HUES48 (cell line): ENCODE results near the gene PTPRN2.

ENCODE experiments used
- H3K27ac ChIP-seq: one replicate; pipeline ENCODE4 v1.7.0; 2013; ENCODE audit warnings: low read depth, low read length, inconsistent platforms
- H3K27me3 ChIP-seq: 2 replicates; pipeline ENCODE4 v1.6.1; 2013; ENCODE audit warnings: mild to moderate bottlenecking, low read length; ENCODE audit not compliant: control insufficient read depth, insufficient read depth
- H3K36me3 ChIP-seq: 2 replicates; pipeline ENCODE4 v1.6.1; 2013; ENCODE audit warnings: low read length; ENCODE audit not compliant: control insufficient read depth, insufficient read depth
- H3K4me1 ChIP-seq: 2 replicates; pipeline ENCODE4 v1.6.1; 2013; ENCODE audit warnings: mild to moderate bottlenecking, low read length; ENCODE audit not compliant: control insufficient read depth, insufficient read depth
- H3K4me3 ChIP-seq: 2 replicates; pipeline ENCODE4 v1.5.1; 2013; ENCODE audit warnings: mild to moderate bottlenecking, low read depth, low read length
- H3K9ac ChIP-seq: 2 replicates; pipeline ENCODE4 v1.6.1; 2013; ENCODE audit warnings: mild to moderate bottlenecking, low read depth, low read length, moderate library complexity
- H3K9me3 ChIP-seq: 2 replicates; pipeline ENCODE4 v1.6.1; 2013; ENCODE audit warnings: low read length; ENCODE audit not compliant: control insufficient read depth, insufficient read depth

The PTPRN2 gene

DNA sequence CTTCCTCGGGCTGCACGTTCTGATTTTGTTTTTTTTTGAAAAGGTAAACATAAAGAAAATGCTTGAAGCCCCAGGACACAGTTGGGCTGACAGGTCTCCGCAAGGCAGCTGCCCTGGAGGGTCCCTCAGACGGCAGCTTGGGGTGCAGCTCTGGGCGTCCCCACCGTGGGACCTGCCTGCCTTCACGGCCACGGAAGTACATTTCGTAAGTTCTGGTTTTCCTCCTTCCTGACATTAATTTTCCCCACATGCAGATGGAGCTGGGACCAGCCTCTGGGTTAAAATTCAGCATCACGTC, 759.8 kb downstream of the PTPRN2 start:
- Histone ChIP-seq H3K4me1 (no peaks in the 10 kb centered on the region), H3K36me3 (no peaks in the 10 kb centered on the region), H3K4me3 (no peak overlapping the region), H3K27ac (no peak overlapping the region), H3K27me3 (no peaks in the 10 kb centered on the region), H3K9me3 (no peaks in the 10 kb centered on the region), H3K9ac (no peak overlapping the region)

DNA sequence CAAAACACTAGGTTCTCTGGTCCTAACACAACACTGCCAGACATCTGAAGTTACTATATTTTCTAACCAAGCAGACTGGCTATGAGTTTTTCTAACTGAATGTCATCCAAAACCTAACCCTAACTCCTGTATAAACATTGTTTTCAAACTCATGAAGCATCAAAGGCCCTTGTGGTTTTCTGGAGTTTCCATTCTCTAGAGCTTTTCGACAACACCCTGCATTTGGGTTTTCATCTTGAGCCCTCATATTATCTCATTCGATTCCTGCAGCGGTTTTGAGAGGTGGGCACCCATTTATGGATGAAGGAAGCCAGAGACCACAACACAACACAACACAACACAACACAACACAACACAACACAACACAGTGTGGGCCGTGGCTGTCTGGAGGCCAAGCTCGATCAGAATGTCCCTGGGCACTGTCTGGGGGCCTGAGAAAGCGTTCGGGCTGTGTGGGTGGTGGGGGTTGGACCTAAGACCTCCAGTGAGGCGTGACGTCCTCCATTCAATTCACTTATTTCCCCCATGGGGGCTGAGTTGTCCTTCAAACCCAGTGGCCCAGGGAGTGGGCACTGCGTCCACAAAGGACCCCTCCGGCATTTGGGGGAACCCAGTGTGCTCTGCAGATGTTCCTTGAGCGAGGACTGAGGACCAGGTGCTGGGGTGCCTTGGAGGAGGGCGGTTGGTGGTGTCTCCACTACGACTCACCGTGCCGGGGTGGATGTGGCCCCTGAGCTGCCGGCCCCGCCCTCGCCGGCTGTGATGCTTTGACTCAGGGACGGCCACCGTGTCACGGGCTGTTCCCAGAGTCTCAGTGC, 760.4 kb downstream of the PTPRN2 start:
- H3K4me3 ChIP-seq, result no peak overlapping the region
- H3K36me3 ChIP-seq, result no peaks in the 10 kb centered on the region
- H3K4me1 ChIP-seq, result no peaks in the 10 kb centered on the region
- no peak overlapping the region for H3K9ac ChIP-seq
- H3K27me3 ChIP-seq, result no peaks in the 10 kb centered on the region
- H3K9me3 ChIP-seq, result no peaks in the 10 kb centered on the region
- H3K27ac ChIP-seq, result no peak overlapping the region

DNA sequence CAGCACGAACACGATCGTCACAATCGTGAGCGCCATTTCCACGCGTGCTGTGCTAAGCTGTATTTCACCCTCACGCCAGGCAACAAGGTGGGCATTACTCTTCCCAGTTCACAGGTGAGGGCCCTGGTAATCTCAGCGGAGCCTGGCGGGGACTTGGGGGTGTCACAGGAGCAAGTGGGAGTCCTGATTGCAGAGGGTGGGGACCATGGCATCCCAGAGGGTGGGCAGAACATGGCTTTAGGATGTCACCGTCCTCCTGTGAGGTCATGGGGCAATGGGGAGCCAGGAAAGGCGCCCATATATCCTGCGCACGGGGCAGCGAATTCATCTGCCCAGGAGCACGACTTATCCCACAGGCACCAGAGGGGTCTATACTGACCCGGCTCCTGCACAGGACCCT, 761.1 kb downstream of the PTPRN2 start:
- Histone ChIP-seq H3K27ac (no peak overlapping the region), H3K9ac (no peak overlapping the region), H3K36me3 (no peaks in the 10 kb centered on the region), H3K27me3 (no peaks in the 10 kb centered on the region), H3K4me1 (no peaks in the 10 kb centered on the region), H3K4me3 (no peak overlapping the region), H3K9me3 (no peaks in the 10 kb centered on the region)

DNA sequence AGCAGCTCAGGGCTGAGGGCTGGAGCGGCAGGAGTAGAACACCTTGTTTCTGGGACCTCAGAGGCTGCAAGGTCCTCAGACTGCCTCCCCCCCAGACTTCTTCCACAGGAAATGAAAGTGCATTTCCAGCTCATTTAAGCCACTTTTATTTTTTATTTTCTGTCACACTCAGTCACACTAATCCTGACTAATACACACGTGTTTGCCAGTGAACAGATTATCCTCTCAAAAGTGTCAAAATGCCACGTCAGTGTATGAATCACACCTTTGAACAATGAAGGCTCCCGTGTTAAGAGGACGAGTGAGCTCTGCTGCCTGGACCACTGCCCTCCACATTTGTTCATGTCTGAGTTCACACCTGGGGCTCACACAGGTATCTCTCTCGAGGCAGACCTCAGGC, 762.3 kb downstream of the PTPRN2 start:
- H3K36me3 ChIP-seq, result no peaks in the 10 kb centered on the region
- no peak overlapping the region for H3K4me3 ChIP-seq
- H3K27ac ChIP-seq, result no peak overlapping the region
- H3K4me1 ChIP-seq, result no peaks in the 10 kb centered on the region
- H3K9me3 ChIP-seq, result no peaks in the 10 kb centered on the region
- no peaks in the 10 kb centered on the region for H3K27me3 ChIP-seq
- no peak overlapping the region for H3K9ac ChIP-seq

DNA sequence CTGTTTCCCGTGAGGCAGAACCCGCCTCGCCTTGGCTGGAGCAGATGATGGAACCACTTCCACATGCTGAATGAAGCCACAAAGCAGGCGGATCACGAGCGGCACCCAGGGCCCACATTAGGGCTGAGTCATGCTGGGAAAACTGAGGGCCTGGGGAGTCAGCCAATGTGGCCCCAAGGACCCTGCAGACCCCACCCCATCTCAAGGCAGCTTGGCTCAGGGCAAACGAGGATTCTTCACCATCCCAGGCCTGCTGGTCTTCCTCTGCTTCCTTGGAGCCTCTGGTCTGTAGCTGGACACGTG, 762.9 kb downstream of the PTPRN2 start:
- H3K4me3 ChIP-seq, result no peak overlapping the region
- H3K4me1 ChIP-seq, result no peaks in the 10 kb centered on the region
- no peaks in the 10 kb centered on the region for H3K27me3 ChIP-seq
- 0 out of 2 replicates have a peak, but pooled peaks cover 4% of the 10 kb centered on the region for H3K9me3 ChIP-seq
- no peaks in the 10 kb centered on the region for H3K36me3 ChIP-seq
- no peak overlapping the region for H3K9ac ChIP-seq
- H3K27ac ChIP-seq, result no peak overlapping the region

DNA sequence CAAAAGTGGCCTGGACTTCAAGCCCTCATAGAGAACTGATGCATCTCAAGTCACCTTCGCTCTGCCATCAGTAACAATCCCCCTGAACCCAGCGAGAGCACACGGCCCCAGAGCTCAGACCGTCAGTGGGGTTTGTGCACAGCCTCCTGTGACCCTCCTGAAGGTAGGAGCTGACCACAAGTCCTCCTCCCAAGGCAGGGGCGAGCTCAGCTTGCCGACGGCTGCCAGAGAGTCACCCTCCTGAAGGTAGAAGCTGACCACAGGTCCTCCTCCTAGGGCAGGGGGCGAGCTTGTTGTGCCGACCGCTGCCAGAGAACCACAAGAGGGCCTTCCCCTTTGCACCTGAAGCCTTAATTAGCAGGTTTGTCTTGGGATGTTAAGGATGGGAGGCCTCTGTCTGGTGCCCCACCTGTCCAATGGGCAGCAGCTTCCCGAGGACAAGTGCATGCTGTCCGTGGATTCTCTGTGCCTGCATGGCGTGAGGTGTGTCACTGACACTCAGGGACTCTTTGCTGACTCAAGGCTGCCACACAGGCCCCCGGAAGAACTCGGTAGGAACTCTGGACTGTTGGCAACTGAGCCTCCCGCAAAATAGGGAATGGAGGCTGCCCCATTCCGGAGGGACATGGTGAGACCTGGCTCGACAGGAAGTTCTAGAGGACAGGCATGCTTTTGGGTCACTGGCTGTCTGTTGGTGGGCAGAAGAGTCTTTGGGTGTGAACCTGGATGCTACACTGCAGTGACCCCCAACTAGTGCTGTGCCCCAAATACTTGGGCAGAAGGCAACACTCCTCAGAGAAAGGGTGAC, 763.4 kb downstream of the PTPRN2 start:
- Histone ChIP-seq H3K4me3 (no peak overlapping the region), H3K27ac (no peak overlapping the region), H3K9me3 (0 out of 2 replicates have a peak, but pooled peaks cover 5% of the 10 kb centered on the region), H3K9ac (no peak overlapping the region), H3K27me3 (no peaks in the 10 kb centered on the region), H3K4me1 (no peaks in the 10 kb centered on the region), H3K36me3 (no peaks in the 10 kb centered on the region)

DNA sequence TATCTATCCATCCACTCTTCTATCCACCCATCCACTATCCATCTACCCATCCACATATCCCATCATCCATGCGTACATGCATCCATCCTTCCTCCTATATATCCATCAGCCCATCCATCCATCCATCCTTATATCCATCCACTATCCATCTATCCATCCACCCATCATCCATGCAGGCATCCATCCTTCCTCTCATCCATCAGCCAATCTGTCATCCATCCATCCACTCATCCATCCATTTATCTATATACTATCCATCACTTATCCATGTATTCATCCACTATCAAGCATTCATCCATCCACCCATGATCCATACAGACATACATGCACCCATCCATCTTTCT, 765.0 kb downstream of the PTPRN2 start:
- Histone ChIP-seq H3K4me3 (no peak overlapping the region), H3K9me3 (0 out of 2 replicates have a peak, but pooled peaks cover 5% of the 10 kb centered on the region), H3K4me1 (no peaks in the 10 kb centered on the region), H3K36me3 (no peaks in the 10 kb centered on the region), H3K27me3 (no peaks in the 10 kb centered on the region), H3K27ac (no peak overlapping the region), H3K9ac (no peak overlapping the region)

DNA sequence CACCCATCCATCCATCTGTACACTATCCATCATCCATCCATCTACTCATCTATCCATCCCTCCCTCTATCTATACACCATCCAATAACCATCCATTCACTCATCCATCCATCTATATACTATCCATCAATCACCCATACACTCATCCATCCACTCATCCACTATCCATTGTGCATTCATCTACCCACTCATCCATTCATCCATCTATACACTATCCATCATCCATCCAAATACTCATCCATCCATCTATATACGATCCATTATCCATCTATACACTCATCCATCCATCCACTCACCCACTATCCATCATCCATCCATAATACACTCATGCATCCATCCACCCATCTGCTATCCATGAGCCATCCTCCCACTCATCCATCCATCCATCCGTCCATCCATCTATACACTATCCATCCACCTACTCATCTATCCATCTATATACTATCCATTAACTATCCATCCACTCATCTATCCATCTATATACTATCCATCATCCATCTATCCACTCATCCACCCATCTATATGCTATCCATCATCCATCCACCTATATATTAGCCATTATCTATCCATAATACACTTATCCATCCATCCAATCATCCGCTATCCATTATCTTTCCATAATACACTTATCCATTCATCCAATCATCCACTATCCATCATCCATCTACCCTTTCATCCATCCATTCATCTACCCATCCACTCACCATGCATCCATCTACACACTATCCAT, 765.5 kb downstream of the PTPRN2 start:
- H3K9me3 ChIP-seq, result 0 out of 2 replicates have a peak, but pooled peaks cover 5% of the 10 kb centered on the region
- no peaks in the 10 kb centered on the region for H3K27me3 ChIP-seq
- no peaks in the 10 kb centered on the region for H3K4me1 ChIP-seq
- no peak overlapping the region for H3K9ac ChIP-seq
- no peak overlapping the region for H3K4me3 ChIP-seq
- H3K27ac ChIP-seq, result no peak overlapping the region
- H3K36me3 ChIP-seq, result no peaks in the 10 kb centered on the region

DNA sequence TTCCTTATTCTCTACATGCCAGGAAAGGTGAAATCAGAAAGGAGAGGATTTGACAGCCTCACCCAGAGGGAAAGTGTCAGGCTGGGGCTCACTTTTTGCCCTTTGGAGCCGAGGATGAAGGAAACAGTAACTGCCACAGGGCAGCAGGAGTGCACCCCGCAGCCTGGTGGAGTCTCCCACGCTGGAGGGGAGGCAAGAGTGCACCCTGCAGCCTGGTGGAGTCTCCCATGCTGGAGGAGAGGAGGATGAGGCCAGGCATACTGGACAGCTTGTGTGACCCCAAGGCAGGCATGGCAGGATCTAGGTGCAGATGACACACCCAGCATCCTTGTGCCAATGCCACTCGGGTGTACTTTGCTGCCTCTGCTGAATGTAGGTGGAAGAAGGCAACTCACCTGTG, 766.8 kb downstream of the PTPRN2 start:
- Histone ChIP-seq H3K9ac (no peak overlapping the region), H3K4me3 (no peak overlapping the region), H3K27ac (no peak overlapping the region), H3K27me3 (no peaks in the 10 kb centered on the region), H3K9me3 (0 out of 2 replicates have a peak, but pooled peaks cover 5% of the 10 kb centered on the region), H3K36me3 (no peaks in the 10 kb centered on the region), H3K4me1 (no peaks in the 10 kb centered on the region)

DNA sequence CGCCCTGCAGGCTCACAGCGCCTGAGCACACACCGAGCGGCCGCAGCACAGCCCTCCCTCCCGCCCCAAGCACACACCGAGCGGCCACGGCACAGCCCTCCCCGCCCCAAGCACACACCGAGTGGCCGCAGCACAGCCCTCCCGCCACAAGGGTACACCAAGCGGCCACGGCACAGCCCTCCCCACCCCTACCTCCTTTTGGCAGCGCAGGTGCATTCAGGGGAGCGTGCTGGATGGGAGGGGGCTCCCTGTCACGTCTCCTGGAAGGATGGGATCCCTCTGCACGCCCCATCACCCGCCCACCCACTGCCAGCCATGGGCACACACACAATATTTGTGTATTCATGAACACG, 768.2 kb downstream of the PTPRN2 start:
- Histone ChIP-seq H3K27ac (no peak overlapping the region), H3K4me3 (no peak overlapping the region), H3K27me3 (no peaks in the 10 kb centered on the region), H3K9me3 (0 out of 2 replicates have a peak, but pooled peaks cover 5% of the 10 kb centered on the region), H3K4me1 (no peaks in the 10 kb centered on the region), H3K9ac (no peak overlapping the region), H3K36me3 (no peaks in the 10 kb centered on the region)
